ENCODE data around the gene MAPK9. TPM values are rescaled to one million over a fixed set of nuclear protein-coding genes. Genes with fewer than 3 reads are reported as not detected.
"Not testable (repeated sequence)": the region's sequence is repeated elsewhere in the genome, so short reads cannot be mapped to it uniquely, and the experiment has no call there.

MAPK9 gene
- total RNA-seq, 1 donor from 2014 or later: 44.3 TPM

GRCh38 chr5:180299014-180299413 lies 7.1 kb upstream of the MAPK9 start:
- H3K4me3 Mint-ChIP-seq (ENCODE audit: low read depth); H3K27ac Mint-ChIP-seq; H3K27me3 Mint-ChIP-seq (ENCODE audit: low read depth); H3K36me3 Mint-ChIP-seq (ENCODE audit: low read depth); H3K4me1 Mint-ChIP-seq (ENCODE audit: low read depth); DNase-seq (ENCODE audit: low spot score); H3K9me3 Mint-ChIP-seq: not testable (repeated sequence)
- intact Hi-C loops (cut with micrococcal nuclease): loop anchor here (10.0 kb wide), 3 partner anchors 164 to 1674 kb away; partner anchors contain the start of genes CLK4 and CNOT6

GRCh38 chr5:180297587-180298282 lies 5.9 kb upstream of the MAPK9 start:
- no peak overlapping the region for H3K27ac Mint-ChIP-seq
- no peak for DNase-seq (ENCODE audit: low spot score)
- H3K36me3 Mint-ChIP-seq (ENCODE audit: low read depth): peaks cover 4% of the 10 kb centered on the region
- no peaks in the 10 kb centered on the region for H3K9me3 Mint-ChIP-seq
- intact Hi-C loops (cut with micrococcal nuclease): loop anchor here (10.0 kb wide), 3 partner anchors 163 to 1673 kb away; partner anchors contain the start of genes CLK4 and CNOT6
- H3K27me3 Mint-ChIP-seq (ENCODE audit: low read depth): no peaks in the 10 kb centered on the region
- H3K4me3 Mint-ChIP-seq (ENCODE audit: low read depth): no peak overlapping the region
- H3K4me1 Mint-ChIP-seq (ENCODE audit: low read depth): peaks cover 13% of the 10 kb centered on the region

DNA sequence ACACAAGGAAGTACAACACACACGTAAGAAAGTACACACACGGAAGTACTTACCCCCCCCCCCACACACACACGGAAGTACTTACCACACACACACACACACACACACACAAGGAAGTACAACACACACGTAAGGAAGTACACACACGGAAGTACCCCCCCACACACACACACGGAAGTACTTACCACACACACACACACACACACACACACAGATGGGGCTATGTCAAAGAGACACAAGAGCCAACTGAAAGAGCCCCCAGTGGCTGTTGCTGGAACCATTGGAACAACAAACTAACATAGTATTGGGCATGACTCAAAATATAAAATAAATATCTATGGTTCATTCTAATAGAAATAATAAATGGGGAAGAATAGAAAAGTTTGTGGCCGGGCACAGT lies 4.9 kb upstream of the MAPK9 start:
- H3K27ac Mint-ChIP-seq: no peak overlapping the region
- H3K27me3 Mint-ChIP-seq (ENCODE audit: low read depth): no peaks in the 10 kb centered on the region
- no peak overlapping the region for H3K4me3 Mint-ChIP-seq (ENCODE audit: low read depth)
- intact Hi-C loops (cut with micrococcal nuclease): loop anchor here (10.0 kb wide), 3 partner anchors 162 to 1672 kb away; partner anchors contain the start of genes CLK4 and CNOT6
- DNase-seq (ENCODE audit: low spot score): no peak
- peaks cover 4% of the 10 kb centered on the region for H3K36me3 Mint-ChIP-seq (ENCODE audit: low read depth)
- H3K9me3 Mint-ChIP-seq: no peaks in the 10 kb centered on the region
- H3K4me1 Mint-ChIP-seq (ENCODE audit: low read depth): peaks cover 16% of the 10 kb centered on the region

- Mint-ChIP-seq H3K4me3 (ENCODE audit: low read depth) (no peak overlapping the region), H3K4me1 (ENCODE audit: low read depth) (peaks cover 26% of the 10 kb centered on the region), H3K36me3 (ENCODE audit: low read depth) (peaks cover 12% of the 10 kb centered on the region), H3K9me3 (no peaks in the 10 kb centered on the region), H3K27me3 (ENCODE audit: low read depth) (no peaks in the 10 kb centered on the region), H3K27ac (no peak overlapping the region)
- no peak for DNase-seq (ENCODE audit: low spot score)
- intact Hi-C loops (cut with micrococcal nuclease): loop anchor here (10.0 kb wide), 3 partner anchors 160 to 1670 kb away; partner anchors contain the start of genes CLK4 and CNOT6
Observed at GRCh38 chr5:180294913-180295555, 3.2 kb upstream of the MAPK9 start.

- no peak for DNase-seq (ENCODE audit: low spot score)
- no peak overlapping the region for H3K4me3 Mint-ChIP-seq (ENCODE audit: low read depth)
- H3K9me3 Mint-ChIP-seq: no peaks in the 10 kb centered on the region
- no peak overlapping the region for H3K27ac Mint-ChIP-seq
- intact Hi-C loops (cut with micrococcal nuclease): loop anchor here (10.0 kb wide), 3 partner anchors 160 to 1670 kb away; partner anchors contain the start of genes CLK4 and CNOT6
- peaks cover 12% of the 10 kb centered on the region for H3K36me3 Mint-ChIP-seq (ENCODE audit: low read depth)
- peaks cover 26% of the 10 kb centered on the region for H3K4me1 Mint-ChIP-seq (ENCODE audit: low read depth)
- H3K27me3 Mint-ChIP-seq (ENCODE audit: low read depth): no peaks in the 10 kb centered on the region
Observed at GRCh38 chr5:180294411-180294810, 2.5 kb upstream of the MAPK9 start.

GRCh38 chr5:180291234-180291940 lies 496 bp downstream of the MAPK9 start:
- Mint-ChIP-seq H3K27ac (peak overlapping the region; percentile 68), H3K27me3 (ENCODE audit: low read depth) (no peaks in the 10 kb centered on the region), H3K36me3 (ENCODE audit: low read depth) (peaks cover 34% of the 10 kb centered on the region), H3K4me3 (ENCODE audit: low read depth) (peak overlapping the region; percentile 86), H3K4me1 (ENCODE audit: low read depth) (peaks cover 28% of the 10 kb centered on the region), H3K9me3 (peaks cover 7% of the 10 kb centered on the region)
- intact Hi-C loops (cut with micrococcal nuclease): loop anchor here (10.0 kb wide), 3 partner anchors 157 to 1667 kb away; partner anchors contain the start of genes CLK4 and CNOT6
- DNase-seq (ENCODE audit: low spot score): no peak

GRCh38 chr5:180290568-180291233 lies 1.2 kb downstream of the MAPK9 start:
- Mint-ChIP-seq H3K27ac (peak overlapping the region; percentile 68), H3K36me3 (ENCODE audit: low read depth) (peaks cover 37% of the 10 kb centered on the region), H3K27me3 (ENCODE audit: low read depth) (no peaks in the 10 kb centered on the region), H3K4me3 (ENCODE audit: low read depth) (peak overlapping the region; percentile 86), H3K4me1 (ENCODE audit: low read depth) (peaks cover 23% of the 10 kb centered on the region), H3K9me3 (peaks cover 7% of the 10 kb centered on the region)
- no peak for DNase-seq (ENCODE audit: low spot score)
- intact Hi-C loops (cut with micrococcal nuclease): loop anchor here (10.0 kb wide), 3 partner anchors 156 to 1666 kb away; partner anchors contain the start of genes CLK4 and CNOT6

DNA sequence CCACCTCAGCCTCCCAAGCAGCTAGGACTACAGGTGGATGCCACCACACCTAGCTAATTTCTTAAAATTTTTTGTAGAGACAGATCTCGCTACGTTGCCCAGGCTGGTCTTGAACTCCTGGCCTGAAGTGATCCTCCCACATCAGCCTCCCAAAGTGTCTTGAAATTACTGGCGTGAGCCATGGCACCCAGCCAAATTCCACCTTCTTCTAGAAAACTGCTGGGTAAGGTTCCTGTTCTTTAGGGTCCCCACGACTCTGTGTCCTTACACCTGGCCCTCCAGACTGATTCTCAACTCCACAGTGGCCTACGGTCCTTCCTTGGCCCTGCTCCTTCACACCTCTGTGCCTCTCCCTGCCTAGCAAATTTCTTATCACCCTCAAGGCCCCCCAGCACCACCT lies 1.9 kb downstream of the MAPK9 start:
- intact Hi-C loops (cut with micrococcal nuclease): loop anchor here (10.0 kb wide), 3 partner anchors 155 to 1665 kb away; partner anchors contain the start of genes CLK4 and CNOT6
- Mint-ChIP-seq H3K9me3 (peaks cover 12% of the 10 kb centered on the region), H3K27ac (no peak overlapping the region), H3K36me3 (ENCODE audit: low read depth) (peaks cover 45% of the 10 kb centered on the region), H3K4me3 (ENCODE audit: low read depth) (peak overlapping the region; percentile 86), H3K27me3 (ENCODE audit: low read depth) (no peaks in the 10 kb centered on the region), H3K4me1 (ENCODE audit: low read depth) (peaks cover 23% of the 10 kb centered on the region)
- DNase-seq (ENCODE audit: low spot score): no peak

GRCh38 chr5:180289433-180289832 lies 2.5 kb downstream of the MAPK9 start:
- H3K4me3 Mint-ChIP-seq (ENCODE audit: low read depth): no peak overlapping the region
- DNase-seq (ENCODE audit: low spot score): no peak
- H3K27ac Mint-ChIP-seq: no peak overlapping the region
- peaks cover 23% of the 10 kb centered on the region for H3K4me1 Mint-ChIP-seq (ENCODE audit: low read depth)
- H3K36me3 Mint-ChIP-seq (ENCODE audit: low read depth): peaks cover 50% of the 10 kb centered on the region
- peaks cover 17% of the 10 kb centered on the region for H3K9me3 Mint-ChIP-seq
- intact Hi-C loops (cut with micrococcal nuclease): no loop called here
- H3K27me3 Mint-ChIP-seq (ENCODE audit: low read depth): no peaks in the 10 kb centered on the region

DNA sequence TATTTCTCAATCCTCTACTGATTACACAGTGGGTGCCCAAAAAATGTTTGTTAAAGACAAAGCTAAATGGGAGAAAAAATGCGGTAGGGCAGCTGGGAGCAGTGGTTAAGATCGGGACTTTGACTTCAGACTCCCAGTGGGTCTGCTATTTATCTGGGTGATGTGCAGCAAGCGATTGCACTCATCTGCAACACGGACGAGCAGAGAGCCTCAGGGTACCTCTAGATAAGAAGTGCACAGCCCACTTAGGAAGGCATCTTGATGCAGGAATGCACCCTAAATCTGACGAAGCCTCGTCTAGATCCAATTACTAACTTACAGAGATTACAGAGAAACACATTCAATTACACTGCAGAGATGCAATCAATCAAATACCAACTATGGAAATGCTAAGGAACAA lies 4.0 kb downstream of the MAPK9 start:
- H3K36me3 Mint-ChIP-seq (ENCODE audit: low read depth): peaks cover 61% of the 10 kb centered on the region
- H3K4me1 Mint-ChIP-seq (ENCODE audit: low read depth): peaks cover 16% of the 10 kb centered on the region
- H3K27me3 Mint-ChIP-seq (ENCODE audit: low read depth): no peaks in the 10 kb centered on the region
- intact Hi-C loops (cut with micrococcal nuclease): no loop called here
- DNase-seq (ENCODE audit: low spot score): no peak
- peaks cover 23% of the 10 kb centered on the region for H3K9me3 Mint-ChIP-seq
- H3K27ac Mint-ChIP-seq: no peak overlapping the region
- no peak overlapping the region for H3K4me3 Mint-ChIP-seq (ENCODE audit: low read depth)

GRCh38 chr5:180287404-180287803 lies 4.5 kb downstream of the MAPK9 start:
- intact Hi-C loops (cut with micrococcal nuclease): no loop called here
- H3K36me3 Mint-ChIP-seq (ENCODE audit: low read depth): peaks cover 66% of the 10 kb centered on the region
- no peak overlapping the region for H3K4me3 Mint-ChIP-seq (ENCODE audit: low read depth)
- no peak overlapping the region for H3K27ac Mint-ChIP-seq
- H3K27me3 Mint-ChIP-seq (ENCODE audit: low read depth): no peaks in the 10 kb centered on the region
- H3K9me3 Mint-ChIP-seq: peaks cover 25% of the 10 kb centered on the region
- DNase-seq (ENCODE audit: low spot score): no peak
- H3K4me1 Mint-ChIP-seq (ENCODE audit: low read depth): peaks cover 13% of the 10 kb centered on the region

- H3K9me3 Mint-ChIP-seq: peaks cover 39% of the 10 kb centered on the region
- no peaks in the 10 kb centered on the region for H3K27me3 Mint-ChIP-seq (ENCODE audit: low read depth)
- H3K36me3 Mint-ChIP-seq (ENCODE audit: low read depth): peaks cover 87% of the 10 kb centered on the region
- no peak overlapping the region for H3K27ac Mint-ChIP-seq
- H3K4me3 Mint-ChIP-seq (ENCODE audit: low read depth): no peak overlapping the region
- H3K4me1 Mint-ChIP-seq (ENCODE audit: low read depth): peaks cover 3% of the 10 kb centered on the region
- no peak for DNase-seq (ENCODE audit: low spot score)
- intact Hi-C loops (cut with micrococcal nuclease): no loop called here
Observed at GRCh38 chr5:180284149-180284548, 7.7 kb downstream of the MAPK9 start.
